ENCODE results near the gene EPC1.

The EPC1 gene

GRCh38 chr10:32295027-32295426 is 51.9 kb downstream of the EPC1 start:
- Histone ChIP-seq H3K4me1 (ENCODE audit: control insufficient read depth in 1 of 2, insufficient read depth in 1 of 2, low read depth in 1 of 2, low read length in 1 of 2) (no peaks in the 10 kb centered on the region), H3K27ac (no peak overlapping the region), H3K36me3 (peaks cover 28% of the 10 kb centered on the region), H3K4me3 (ENCODE audit: low read depth in 1 of 2, low read length in 1 of 2) (no peak overlapping the region), H3K9me3 (no peaks in the 10 kb centered on the region), H3K27me3 (no peaks in the 10 kb centered on the region)
- TF ChIP-seq CTCF (IDR thresholded peaks at IDR 0.05), result no peak

GRCh38 chr10:32293581-32293980 is 53.4 kb downstream of the EPC1 start:
- H3K9me3 ChIP-seq, result no peaks in the 10 kb centered on the region
- H3K27ac ChIP-seq, result no peak overlapping the region
- H3K36me3 ChIP-seq, result peaks cover 41% of the 10 kb centered on the region
- no peaks in the 10 kb centered on the region for H3K27me3 ChIP-seq
- no peaks in the 10 kb centered on the region for H3K4me1 ChIP-seq (ENCODE audit: control insufficient read depth in 1 of 2, insufficient read depth in 1 of 2, low read depth in 1 of 2, low read length in 1 of 2)
- no peak for TF ChIP-seq CTCF (IDR thresholded peaks at IDR 0.05)
- no peak overlapping the region for H3K4me3 ChIP-seq (ENCODE audit: low read depth in 1 of 2, low read length in 1 of 2)

GRCh38 chr10:32279795-32280194 is 67.2 kb downstream of the EPC1 start:
- no peak for TF ChIP-seq CTCF (IDR thresholded peaks at IDR 0.05)
- no peaks in the 10 kb centered on the region for H3K27me3 ChIP-seq
- H3K9me3 ChIP-seq, result no peaks in the 10 kb centered on the region
- no peak overlapping the region for H3K4me3 ChIP-seq (ENCODE audit: low read depth in 1 of 2, low read length in 1 of 2)
- H3K27ac ChIP-seq, result no peak overlapping the region
- H3K36me3 ChIP-seq, result peaks cover 38% of the 10 kb centered on the region
- H3K4me1 ChIP-seq (ENCODE audit: control insufficient read depth in 1 of 2, insufficient read depth in 1 of 2, low read depth in 1 of 2, low read length in 1 of 2), result no peaks in the 10 kb centered on the region

- no peaks in the 10 kb centered on the region for H3K9me3 ChIP-seq
- H3K4me3 ChIP-seq (ENCODE audit: low read depth in 1 of 2, low read length in 1 of 2), result no peak overlapping the region
- peaks cover 65% of the 10 kb centered on the region for H3K36me3 ChIP-seq
- no peaks in the 10 kb centered on the region for H3K27me3 ChIP-seq
- H3K27ac ChIP-seq, result peak overlapping the region; percentile 41
- TF ChIP-seq CTCF (IDR thresholded peaks at IDR 0.05), result no peak
- peaks cover 10 to 11% of the 10 kb centered on the region in 2 experiments for H3K4me1 ChIP-seq (ENCODE audit: control insufficient read depth in 1 of 2, insufficient read depth in 1 of 2, low read depth in 1 of 2, low read length in 1 of 2)
Observed at GRCh38 chr10:32273336-32273735, 73.6 kb downstream of the EPC1 start.

GRCh38 chr10:32271617-32272016 is 75.3 kb downstream of the EPC1 start:
- Histone ChIP-seq H3K4me1 (ENCODE audit: control insufficient read depth in 1 of 2, insufficient read depth in 1 of 2, low read depth in 1 of 2, low read length in 1 of 2) (peaks cover 10 to 11% of the 10 kb centered on the region in 2 experiments), H3K36me3 (peaks cover 80% of the 10 kb centered on the region), H3K27ac (no peak overlapping the region), H3K4me3 (ENCODE audit: low read depth in 1 of 2, low read length in 1 of 2) (no peak overlapping the region), H3K9me3 (no peaks in the 10 kb centered on the region), H3K27me3 (no peaks in the 10 kb centered on the region)
- TF ChIP-seq CTCF (IDR thresholded peaks at IDR 0.05), result no peak
